ENCODE data around the gene SKIL.
A peak's percentile ranks its signal among the peaks of the same experiment; 100 is the strongest.

SKIL gene

DNA sequence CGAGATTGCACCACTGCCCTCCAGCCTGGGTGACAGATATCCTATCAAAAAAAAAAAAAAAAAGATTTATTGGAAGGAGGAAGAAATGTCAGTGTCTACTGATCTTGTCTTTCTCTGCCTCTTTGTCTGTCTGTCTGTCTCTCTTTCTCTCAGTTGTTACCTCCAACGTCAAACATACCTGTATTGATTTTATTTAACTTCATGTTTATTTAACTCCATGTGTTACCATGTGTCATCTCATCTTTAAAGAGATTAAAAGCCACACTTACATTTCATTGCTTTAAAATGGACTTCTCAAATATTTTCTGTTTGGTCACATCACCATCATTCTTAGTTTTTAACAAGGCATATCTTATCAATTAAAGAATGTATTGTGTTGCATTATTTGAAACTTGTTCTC is 70.6 kb downstream of the SKIL start:
- Histone ChIP-seq H3K79me2 (ENCODE audit: low read length) (no peaks in the 10 kb centered on the region), H4K20me1 (ENCODE audit: insufficient read depth, low read length) (no peaks in the 10 kb centered on the region), H3F3A (ENCODE audit: insufficient read depth, low read length) (no peaks in the 10 kb centered on the region), H3K27me3 (replicated peaks; ENCODE audit: insufficient read depth, low read length) (peaks cover 10% of the 10 kb centered on the region; the same call in 1 of the 2 replicates), H3K4me3 (ENCODE audit: low read length) (no peak overlapping the region), H3K9me3 (replicated peaks; ENCODE audit: insufficient read depth, low read length) (no peaks in the 10 kb centered on the region), H3K36me3 (replicated peaks; ENCODE audit: insufficient read depth, low read length) (no peaks in the 10 kb centered on the region), H2AFZ (ENCODE audit: low read length) (no peak overlapping the region), H3K4me1 (ENCODE audit: low read length) (peaks cover 16% of the 10 kb centered on the region), H3K27ac (ENCODE audit: low read length) (no peak overlapping the region), H3K9ac (ENCODE audit: low read length) (no peak overlapping the region), H3K4me2 (ENCODE audit: low read depth, low read length) (peak overlapping the region; percentile 10; the same call in 1 of the 2 replicates), H3K9me2 (replicated peaks; ENCODE audit: insufficient read depth, low read length) (no peaks in the 10 kb centered on the region)
- TF ChIP-seq EZH2 (optimal IDR thresholded peaks at IDR 0.05; ENCODE audit: low read depth, low read length) (no peak), EZH2phosphoT487 (IDR thresholded peaks at IDR 0.05; ENCODE audit: low read length) (no peak)
- TF ChIP-seq, protein P1, sequence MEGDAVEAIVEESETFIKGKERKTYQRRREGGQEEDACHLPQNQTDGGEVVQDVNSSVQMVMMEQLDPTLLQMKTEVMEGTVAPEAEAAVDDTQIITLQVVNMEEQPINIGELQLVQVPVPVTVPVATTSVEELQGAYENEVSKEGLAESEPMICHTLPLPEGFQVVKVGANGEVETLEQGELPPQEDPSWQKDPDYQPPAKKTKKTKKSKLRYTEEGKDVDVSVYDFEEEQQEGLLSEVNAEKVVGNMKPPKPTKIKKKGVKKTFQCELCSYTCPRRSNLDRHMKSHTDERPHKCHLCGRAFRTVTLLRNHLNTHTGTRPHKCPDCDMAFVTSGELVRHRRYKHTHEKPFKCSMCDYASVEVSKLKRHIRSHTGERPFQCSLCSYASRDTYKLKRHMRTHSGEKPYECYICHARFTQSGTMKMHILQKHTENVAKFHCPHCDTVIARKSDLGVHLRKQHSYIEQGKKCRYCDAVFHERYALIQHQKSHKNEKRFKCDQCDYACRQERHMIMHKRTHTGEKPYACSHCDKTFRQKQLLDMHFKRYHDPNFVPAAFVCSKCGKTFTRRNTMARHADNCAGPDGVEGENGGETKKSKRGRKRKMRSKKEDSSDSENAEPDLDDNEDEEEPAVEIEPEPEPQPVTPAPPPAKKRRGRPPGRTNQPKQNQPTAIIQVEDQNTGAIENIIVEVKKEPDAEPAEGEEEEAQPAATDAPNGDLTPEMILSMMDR (IDR thresholded peaks at IDR 0.05; ENCODE audit: low read length) = no peak
- DNase-seq = no peak

DNA sequence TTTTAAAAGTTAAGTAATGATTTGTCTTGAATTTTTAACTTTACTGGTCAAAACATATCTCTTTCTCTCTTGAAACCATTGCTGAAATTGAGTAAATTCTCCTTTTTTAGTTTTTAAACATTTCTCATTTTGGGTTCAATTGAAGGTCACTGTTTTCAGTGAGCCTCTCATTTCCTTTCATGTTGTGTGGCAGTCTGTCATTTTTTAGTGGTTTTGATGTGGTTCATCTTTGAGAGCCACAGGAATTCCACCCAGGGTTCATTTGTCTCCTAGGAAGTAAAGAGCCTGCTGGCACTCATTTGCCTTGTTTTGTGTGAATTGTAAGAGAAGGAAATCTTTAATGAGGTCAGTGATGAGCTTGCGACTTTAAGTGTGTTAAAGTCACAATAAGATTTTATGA is 71.5 kb downstream of the SKIL start:
- peaks cover 10% of the 10 kb centered on the region; the same call in 1 of the 2 replicates for H3K27me3 ChIP-seq (replicated peaks; ENCODE audit: insufficient read depth, low read length)
- TF ChIP-seq EZH2phosphoT487 (IDR thresholded peaks at IDR 0.05; ENCODE audit: low read length) (no peak), EZH2 (optimal IDR thresholded peaks at IDR 0.05; ENCODE audit: low read depth, low read length) (no peak)
- TF ChIP-seq, protein P1 (IDR thresholded peaks at IDR 0.05; ENCODE audit: low read length) = no peak
- no peaks in the 10 kb centered on the region for H3F3A ChIP-seq (ENCODE audit: insufficient read depth, low read length)
- no peaks in the 10 kb centered on the region for H3K9me3 ChIP-seq (replicated peaks; ENCODE audit: insufficient read depth, low read length)
- peak overlapping the region; percentile 10 for H3K4me2 ChIP-seq (ENCODE audit: low read depth, low read length)
- H2AFZ ChIP-seq (ENCODE audit: low read length) = no peak overlapping the region
- no peak overlapping the region for H3K27ac ChIP-seq (ENCODE audit: low read length)
- no peak overlapping the region for H3K9ac ChIP-seq (ENCODE audit: low read length)
- H3K79me2 ChIP-seq (ENCODE audit: low read length) = no peaks in the 10 kb centered on the region
- no peaks in the 10 kb centered on the region for H3K9me2 ChIP-seq (replicated peaks; ENCODE audit: insufficient read depth, low read length)
- DNase-seq = peak; percentile 92
- no peak overlapping the region for H3K4me3 ChIP-seq (ENCODE audit: low read length)
- H3K4me1 ChIP-seq (ENCODE audit: low read length) = peaks cover 16% of the 10 kb centered on the region
- no peaks in the 10 kb centered on the region for H3K36me3 ChIP-seq (replicated peaks; ENCODE audit: insufficient read depth, low read length)
- H4K20me1 ChIP-seq (ENCODE audit: insufficient read depth, low read length) = no peaks in the 10 kb centered on the region

DNA sequence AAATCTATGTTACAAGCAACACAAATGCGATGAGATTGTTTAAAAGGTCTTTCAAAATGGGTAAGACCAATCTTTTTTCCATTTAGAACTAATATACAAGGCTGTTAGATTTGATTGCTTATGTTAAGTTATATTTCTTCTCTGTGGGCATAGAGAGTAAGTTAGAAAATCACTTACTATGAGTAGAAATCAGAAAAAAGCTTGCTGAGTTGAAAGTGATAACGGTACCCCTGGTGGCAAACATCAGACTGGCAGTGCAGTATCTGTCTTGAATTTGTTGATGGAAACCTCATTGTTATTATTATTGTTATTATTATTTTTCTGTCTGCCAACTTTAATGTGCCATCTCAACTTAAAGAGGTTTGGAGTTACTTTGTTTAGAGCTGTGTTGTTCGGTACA is 73.5 kb downstream of the SKIL start:
- Histone ChIP-seq H4K20me1 (ENCODE audit: insufficient read depth, low read length) (no peaks in the 10 kb centered on the region), H3K4me2 (ENCODE audit: low read depth, low read length) (no peak overlapping the region), H3K27ac (ENCODE audit: low read length) (no peak overlapping the region), H3K4me1 (ENCODE audit: low read length) (peaks cover 16% of the 10 kb centered on the region), H2AFZ (ENCODE audit: low read length) (no peak overlapping the region), H3F3A (ENCODE audit: insufficient read depth, low read length) (no peaks in the 10 kb centered on the region), H3K36me3 (replicated peaks; ENCODE audit: insufficient read depth, low read length) (no peaks in the 10 kb centered on the region), H3K27me3 (replicated peaks; ENCODE audit: insufficient read depth, low read length) (peaks cover 10% of the 10 kb centered on the region; the same call in 1 of the 2 replicates), H3K9me2 (replicated peaks; ENCODE audit: insufficient read depth, low read length) (no peaks in the 10 kb centered on the region), H3K79me2 (ENCODE audit: low read length) (no peaks in the 10 kb centered on the region), H3K9me3 (replicated peaks; ENCODE audit: insufficient read depth, low read length) (no peaks in the 10 kb centered on the region), H3K9ac (ENCODE audit: low read length) (no peak overlapping the region), H3K4me3 (ENCODE audit: low read length) (no peak overlapping the region)
- DNase-seq = no peak
- TF ChIP-seq EZH2phosphoT487 (IDR thresholded peaks at IDR 0.05; ENCODE audit: low read length) (no peak), EZH2 (optimal IDR thresholded peaks at IDR 0.05; ENCODE audit: low read depth, low read length) (no peak)
- TF ChIP-seq, protein P1 (IDR thresholded peaks at IDR 0.05; ENCODE audit: low read length) = no peak

Measured in MM.1S (cell line).